Adipose tissue (tissue), 3 donors: ENCODE measurements around the gene FKBP10. TPM values are rescaled to one million over a fixed set of nuclear protein-coding genes. Genes with fewer than 3 reads are reported as not detected.

Source experiments
- H3K27ac ChIP-seq: one replicate; pipeline ENCODE4 v1.5.1; 2013; ENCODE audit warnings: low read depth, low read length
- WGBS, 3 donors: extraction: QIAGEN DNeasy Blood & Tissue Kit; methylation state at CpG; one replicate each; pipeline ENCODE4 v1.1.7; 2013; 5-methylcytosine and 5-hydroxymethylcytosine counted together
- polyA plus RNA-seq, 3 donors: library from polyadenylated mRNA; stranded (reverse); fragments of 200-250 nt; gene quantifications; one replicate each; pipeline ENCODE4 v1.2.3, GENCODE V29; 2013
- donor health status: healthy with polysubstance abuse.
- donor health status: Bipolar disorder and iron deficiency.
- donor health status: healthy.

Gene FKBP10
- polyA plus RNA-seq, 3 donors = 9.6 to 50.6 (median 24.6) TPM

DNA sequence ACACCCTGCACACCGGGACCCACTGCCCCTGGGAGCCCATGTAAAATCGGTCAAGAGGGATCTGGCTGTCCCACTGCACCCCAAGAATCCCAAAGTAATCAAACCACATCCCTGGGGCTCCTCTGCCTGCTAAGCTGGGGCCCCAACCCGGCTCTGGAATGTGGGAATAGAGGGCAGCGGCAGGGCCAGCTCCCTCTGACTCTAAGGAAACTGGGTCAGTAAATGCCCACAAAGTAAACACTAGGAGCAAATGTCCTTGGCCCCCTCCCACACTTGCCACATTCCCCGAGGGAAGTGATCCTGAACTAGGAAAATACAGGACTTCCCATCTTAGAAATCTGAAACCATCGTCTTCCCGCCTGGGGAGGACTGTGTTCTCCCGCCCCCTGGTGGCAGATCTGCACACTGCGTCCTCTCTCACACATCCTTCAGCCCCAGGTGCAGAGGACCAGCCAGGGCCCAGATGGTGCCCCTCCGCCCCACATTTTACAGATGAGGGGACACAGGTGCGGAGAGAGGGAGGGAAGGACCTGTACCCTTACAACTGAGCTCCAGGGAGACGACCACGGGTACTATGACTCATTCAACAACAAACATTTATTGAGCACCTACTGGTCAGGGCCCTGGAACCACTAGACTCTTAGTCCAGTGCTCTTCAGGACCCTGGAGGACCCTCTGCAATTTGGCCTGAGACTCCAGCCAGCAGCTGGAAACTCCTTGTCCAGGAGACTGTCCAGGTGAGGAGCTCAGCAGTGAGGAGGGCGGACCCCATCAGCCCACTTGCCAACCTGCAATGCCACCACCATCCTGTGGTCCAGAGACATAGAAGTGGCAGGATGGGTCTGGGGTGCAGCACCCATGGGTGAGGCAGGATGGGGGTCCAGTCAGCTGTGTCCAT is 11.2 kb upstream of the FKBP10 start:
- H3K27ac ChIP-seq = no peak overlapping the region
- 10 to 18% (median 13%) methylated on average over 14 of the region's 14 CpGs for WGBS, 3 donors

DNA sequence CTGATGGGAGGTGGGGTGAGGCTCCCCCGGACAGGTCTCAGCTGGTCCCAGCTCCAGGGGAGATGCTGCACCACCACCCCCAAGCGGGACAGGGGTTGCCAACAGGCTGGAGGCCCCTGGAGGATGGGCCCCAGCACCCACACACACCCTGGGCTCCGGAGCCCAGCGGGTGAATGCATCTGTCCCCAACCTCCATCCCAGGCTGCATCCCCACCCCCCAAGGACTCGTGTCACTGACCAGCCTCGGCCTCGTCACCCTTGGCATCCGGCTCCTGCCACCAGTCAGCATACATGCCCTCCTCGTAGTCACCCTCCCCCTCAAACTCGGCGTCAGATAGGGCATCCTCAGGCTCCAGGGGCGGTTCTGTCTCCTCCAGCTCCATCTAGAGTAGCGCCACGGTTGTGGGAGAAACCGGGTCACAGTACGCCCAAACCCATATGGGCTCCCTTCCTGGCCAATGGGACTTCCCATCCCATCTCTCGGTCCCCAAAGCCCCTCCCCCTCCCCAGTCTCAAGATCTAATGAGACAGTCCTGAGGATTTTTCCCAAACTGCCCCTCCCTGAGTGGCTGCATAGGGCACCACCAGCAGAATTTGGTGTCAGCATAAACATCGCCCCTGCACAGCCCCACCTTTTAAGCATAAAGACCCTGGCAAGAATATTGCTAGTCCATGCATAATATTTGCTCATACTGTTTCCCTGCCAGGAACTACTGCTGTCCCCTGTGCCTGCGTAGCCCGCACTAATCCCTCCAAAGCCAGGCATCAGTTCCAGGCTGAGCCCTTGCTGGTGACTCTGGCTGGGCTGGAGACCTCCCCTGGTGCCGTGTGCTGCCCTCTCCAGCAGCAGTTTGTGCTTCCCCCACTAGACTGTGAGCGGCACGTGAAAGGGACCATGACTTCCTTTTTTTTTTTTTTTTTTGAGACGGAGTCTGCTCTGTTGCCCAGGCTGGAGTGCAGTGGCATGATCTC is 9.5 kb upstream of the FKBP10 start:
- no peak overlapping the region for H3K27ac ChIP-seq
- WGBS, 3 donors = 64 to 76% (median 64%) methylated on average over 22 to 24 of the region's 24 CpGs

DNA sequence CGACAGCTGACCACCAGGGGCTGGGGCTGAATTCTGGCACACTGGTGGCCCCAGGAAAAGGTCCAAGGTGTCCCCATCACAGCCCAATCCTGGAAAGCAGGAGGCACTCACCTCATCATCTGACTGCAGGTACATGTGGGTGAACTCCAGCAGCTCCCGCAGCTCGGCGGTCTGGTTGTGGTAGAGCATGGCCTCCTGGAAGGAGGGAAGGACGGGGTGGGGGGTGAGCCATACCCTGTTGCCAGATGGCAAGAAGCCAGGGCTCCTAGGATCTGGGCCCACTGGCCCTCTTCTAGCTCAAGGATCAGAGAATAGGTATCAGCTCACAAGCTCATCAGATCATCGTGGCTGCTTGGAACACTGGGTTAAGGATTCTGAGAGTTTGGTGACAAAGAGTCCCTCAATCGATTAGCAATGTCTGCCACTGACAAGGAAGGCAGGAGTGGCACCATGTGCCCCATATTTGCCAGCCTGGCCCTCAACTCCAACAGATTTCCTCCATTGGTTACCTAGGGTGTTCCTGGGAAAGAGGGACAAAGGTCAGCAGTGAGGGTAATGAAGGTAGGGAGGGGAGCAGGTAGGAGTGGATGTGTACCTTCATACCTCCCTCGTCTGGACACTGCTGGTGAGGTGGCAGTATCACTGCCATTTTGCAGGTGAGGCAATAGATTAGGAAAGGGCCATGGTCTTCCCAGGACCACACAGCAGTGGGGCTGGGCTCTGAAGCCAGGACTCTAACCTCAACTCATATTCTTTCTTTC is 5.9 kb upstream of the FKBP10 start:
- H3K27ac ChIP-seq = no peak overlapping the region
- WGBS, 3 donors = 87 to 91% (median 90%) methylated on average over 8 of the region's 8 CpGs

DNA sequence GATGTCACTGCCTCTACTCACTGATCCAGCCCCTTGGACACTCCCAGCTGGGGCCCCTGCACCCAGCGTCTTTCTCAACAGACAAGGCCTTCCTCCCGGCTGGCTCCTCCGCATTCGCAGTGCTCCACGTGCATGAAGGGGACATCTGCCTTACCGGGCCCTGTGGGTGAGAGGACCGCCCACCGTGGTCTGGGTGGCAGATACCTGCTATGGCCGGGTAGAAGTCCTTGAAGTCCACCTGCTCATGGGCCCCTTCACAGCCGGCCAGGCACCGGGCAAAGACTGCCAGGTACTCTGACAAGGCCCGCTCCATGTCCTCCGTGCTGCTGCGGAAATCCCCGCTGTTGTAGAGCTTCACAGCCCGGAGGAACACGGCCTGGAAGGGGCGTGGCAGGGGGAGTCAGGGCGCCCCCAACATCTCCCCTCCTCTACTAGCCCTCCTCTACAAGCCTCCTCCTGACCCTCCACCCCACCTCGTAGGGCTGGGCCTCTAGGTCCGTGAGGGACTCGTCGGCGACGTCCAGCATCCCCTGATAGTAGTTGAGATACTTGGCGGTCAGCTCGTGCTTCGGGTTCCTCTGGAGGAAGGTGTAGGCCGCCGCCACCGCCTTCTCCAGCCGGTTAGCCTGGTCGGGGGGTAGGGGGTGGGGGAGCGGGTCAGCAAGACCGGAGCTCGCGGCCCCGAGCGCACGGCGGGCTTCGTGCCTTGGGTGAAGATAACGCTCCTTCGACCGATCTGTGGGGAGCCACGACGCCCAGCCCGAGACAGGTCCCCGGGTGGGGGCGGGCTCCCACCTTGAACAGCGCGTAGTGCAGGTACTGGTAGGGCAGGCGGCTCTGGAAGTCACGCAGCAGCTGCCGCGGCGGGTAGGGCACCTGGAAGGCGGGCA is 1.9 kb upstream of the FKBP10 start:
- no peak overlapping the region for H3K27ac ChIP-seq
- 15 to 29% (median 28%) methylated on average over 56 to 58 of the region's 58 CpGs for WGBS, 3 donors

DNA sequence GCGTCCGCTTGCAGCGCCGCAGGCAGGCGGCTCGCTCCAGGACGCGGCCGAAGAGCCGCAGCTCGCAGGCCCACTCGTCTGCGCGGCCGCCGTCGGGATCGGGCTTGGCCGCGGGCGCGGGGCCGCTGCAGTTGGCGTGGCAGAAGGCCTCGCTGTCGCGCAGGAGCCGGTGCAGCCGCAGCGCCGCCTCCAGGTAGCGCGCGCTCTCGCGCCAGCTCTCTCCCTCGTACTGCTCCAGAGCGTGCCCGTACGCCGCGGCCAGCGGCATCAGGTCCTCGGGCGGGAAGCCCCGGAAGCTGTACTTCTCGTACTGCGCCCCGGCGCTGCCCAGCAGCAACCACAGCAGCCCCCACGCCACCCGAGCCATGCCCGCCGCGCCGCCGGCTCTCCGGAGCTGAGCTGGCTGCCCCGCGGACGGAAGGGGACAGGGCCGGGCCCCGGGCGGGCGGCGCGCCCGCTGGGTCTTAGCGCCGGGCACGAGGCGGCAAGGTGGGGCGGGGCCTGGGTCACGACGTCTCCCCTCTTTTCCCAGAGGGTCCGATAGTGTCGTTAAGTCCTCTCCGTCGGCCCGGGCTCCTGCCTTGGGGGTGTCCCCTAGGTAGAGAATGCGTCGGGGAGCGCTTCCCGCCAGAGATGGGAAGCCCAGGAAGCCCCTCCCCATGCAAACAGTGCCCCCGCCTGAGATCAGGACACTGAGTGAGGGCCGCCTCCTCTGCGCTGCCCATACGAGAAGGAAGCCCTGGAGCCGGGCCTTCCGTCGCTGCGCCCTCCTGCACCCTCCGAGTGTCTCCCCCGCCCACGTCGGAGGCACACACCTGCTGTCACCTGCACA is 1.0 kb upstream of the FKBP10 start, which contains the start of gene P3H4:
TSS of gene P3H4 (minus strand) at position 401 of the 832 bp plus-strand sequence. CDS start at position 367, 34 bp downstream.
- 0 to 1% (median 1%) methylated on average over 73 to 95 of the region's 96 CpGs for WGBS, 3 donors
- no peak within 1 kb of the TSS for H3K27ac ChIP-seq

DNA sequence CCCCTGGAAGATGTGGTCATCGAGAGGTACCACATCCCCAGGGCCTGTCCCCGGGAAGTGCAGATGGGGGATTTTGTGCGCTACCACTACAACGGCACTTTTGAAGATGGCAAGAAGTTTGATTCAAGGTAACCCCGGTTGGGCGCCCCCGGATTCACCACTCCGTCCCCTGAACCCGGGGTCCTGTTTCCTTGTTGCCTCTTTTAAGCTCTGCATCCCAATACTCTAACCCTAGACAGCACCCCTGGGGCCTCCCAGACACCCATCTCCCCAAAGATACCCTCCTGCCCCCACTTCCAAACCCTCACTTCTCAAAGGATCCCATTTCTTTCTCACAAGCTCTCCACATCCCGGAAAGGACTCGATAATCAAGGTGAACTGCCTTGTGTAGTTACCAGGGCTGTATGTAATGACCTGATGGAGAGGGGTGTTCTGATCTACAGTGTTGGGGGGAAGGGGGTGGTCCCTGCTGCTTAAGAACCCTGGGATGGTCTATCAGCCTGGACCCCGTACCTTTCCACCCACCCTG is 412 bp downstream of the FKBP10 start:
- WGBS, 3 donors = 30 to 35% (median 31%) methylated on average over 12 of the region's 12 CpGs
- H3K27ac ChIP-seq = no peak overlapping the region

DNA sequence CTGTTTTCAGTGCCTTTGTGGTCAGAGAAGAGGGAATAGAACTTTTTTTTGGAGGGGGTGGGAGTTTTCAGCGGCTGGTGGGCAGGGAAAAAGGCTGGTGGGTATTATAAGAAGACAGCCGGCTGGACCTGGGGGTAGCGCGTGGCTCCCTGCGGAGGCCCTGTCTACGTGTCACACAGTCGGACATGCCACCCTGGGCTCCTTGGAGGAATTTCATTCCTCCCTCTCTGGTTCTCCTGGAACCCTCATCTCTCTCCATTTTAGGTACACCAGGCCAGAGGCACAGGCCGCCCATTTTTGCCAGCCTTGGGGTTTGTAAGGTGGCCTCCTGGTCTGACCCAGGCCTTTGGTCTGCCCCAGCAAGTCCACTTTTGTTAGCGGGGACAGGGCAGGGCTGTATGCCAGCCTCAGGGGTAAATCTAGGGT is 908 bp downstream of the FKBP10 start:
- no peak overlapping the region for H3K27ac ChIP-seq
- WGBS, 3 donors = 77 to 80% (median 78%) methylated on average over 9 of the region's 9 CpGs

DNA sequence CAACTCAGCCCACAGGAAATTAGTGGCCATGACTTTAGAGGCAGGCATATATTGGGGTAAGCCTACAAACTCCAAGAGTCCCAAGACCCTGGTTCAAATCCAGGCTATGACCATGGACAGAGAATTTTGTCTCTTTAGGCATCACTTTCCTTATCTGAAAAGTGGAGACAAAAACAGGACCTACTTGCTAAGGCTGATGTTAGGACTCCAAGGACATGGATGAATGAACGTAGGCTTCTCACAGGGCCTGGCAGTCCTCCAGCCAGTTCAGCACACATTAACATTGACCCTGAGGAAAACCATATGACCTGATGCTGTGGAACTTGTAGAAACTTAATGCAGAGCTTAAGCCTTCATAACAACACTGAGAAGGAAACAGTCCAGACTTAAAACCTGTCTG is 1.4 kb downstream of the FKBP10 start:
- no peak overlapping the region for H3K27ac ChIP-seq
- 18 to 65% (median 58%) methylated on average over 1 of the region's 1 CpG for WGBS, 3 donors

DNA sequence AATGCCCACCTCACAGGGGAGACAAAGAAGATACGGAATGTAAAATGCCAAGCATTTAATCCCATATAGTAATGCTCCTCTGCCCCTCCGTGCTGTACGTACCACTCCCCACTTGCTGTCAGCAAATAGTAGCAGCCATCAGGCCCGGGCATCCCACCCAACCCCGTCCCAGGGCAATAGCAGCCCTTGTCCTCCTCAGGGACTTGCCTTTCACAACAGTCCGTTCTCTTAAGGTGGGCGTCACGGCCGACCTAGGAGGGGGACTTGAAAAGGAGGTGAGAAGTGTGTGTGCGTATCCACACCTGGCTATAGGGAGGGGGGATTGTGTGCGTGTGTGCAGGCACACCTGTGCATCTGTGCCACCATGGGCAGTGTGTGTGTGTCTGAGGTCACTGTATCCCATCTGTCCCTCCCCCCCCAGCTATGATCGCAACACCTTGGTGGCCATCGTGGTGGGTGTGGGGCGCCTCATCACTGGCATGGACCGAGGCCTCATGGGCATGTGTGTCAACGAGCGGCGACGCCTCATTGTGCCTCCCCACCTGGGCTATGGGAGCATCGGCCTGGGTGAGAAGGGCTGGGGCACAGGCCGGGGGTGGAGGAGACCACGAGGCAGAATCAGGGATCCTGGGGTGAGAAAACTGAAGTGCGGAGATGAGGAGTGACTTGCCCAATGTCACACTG is 4.0 kb downstream of the FKBP10 start:
- WGBS, 3 donors = 91 to 96% (median 94%) methylated on average over 23 of the region's 23 CpGs
- no peak overlapping the region for H3K27ac ChIP-seq

DNA sequence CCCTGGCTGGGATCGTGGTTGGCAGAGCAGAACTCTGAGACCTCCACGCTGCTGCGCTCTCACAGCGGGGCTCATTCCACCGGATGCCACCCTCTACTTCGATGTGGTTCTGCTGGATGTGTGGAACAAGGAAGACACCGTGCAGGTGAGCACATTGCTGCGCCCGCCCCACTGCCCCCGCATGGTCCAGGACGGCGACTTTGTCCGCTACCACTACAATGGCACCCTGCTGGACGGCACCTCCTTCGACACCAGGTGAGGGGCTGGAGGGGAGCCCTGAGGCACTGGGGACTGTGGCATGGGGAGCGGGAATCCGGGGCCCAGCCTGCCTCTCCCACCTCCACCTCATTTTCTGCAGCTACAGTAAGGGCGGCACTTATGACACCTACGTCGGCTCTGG is 5.2 kb downstream of the FKBP10 start:
- no peak overlapping the region for H3K27ac ChIP-seq
- WGBS, 3 donors = 94 to 97% (median 95%) methylated on average over 20 of the region's 20 CpGs

DNA sequence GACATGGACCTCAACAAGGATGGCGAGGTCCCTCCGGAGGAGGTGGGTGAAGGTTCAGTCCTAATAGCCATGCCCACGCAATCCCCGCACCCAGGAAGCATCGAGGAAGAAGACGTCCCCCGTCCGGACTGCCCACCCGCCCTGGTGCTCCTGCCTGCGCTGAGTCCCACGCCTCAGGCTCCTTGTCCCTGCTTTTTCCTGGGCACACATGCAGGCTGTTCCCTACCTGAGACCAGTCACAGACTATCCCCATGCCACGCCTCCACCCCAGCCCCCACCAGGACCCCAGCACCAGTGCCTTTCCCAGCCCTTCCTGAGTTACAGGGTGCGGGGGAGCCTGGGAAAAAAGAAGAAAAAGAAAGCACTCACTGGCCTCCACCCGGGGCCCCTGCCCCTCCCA is 9.0 kb downstream of the FKBP10 start:
- 81 to 86% (median 85%) methylated on average over 13 to 14 of the region's 14 CpGs for WGBS, 3 donors
- H3K27ac ChIP-seq = no peak overlapping the region

DNA sequence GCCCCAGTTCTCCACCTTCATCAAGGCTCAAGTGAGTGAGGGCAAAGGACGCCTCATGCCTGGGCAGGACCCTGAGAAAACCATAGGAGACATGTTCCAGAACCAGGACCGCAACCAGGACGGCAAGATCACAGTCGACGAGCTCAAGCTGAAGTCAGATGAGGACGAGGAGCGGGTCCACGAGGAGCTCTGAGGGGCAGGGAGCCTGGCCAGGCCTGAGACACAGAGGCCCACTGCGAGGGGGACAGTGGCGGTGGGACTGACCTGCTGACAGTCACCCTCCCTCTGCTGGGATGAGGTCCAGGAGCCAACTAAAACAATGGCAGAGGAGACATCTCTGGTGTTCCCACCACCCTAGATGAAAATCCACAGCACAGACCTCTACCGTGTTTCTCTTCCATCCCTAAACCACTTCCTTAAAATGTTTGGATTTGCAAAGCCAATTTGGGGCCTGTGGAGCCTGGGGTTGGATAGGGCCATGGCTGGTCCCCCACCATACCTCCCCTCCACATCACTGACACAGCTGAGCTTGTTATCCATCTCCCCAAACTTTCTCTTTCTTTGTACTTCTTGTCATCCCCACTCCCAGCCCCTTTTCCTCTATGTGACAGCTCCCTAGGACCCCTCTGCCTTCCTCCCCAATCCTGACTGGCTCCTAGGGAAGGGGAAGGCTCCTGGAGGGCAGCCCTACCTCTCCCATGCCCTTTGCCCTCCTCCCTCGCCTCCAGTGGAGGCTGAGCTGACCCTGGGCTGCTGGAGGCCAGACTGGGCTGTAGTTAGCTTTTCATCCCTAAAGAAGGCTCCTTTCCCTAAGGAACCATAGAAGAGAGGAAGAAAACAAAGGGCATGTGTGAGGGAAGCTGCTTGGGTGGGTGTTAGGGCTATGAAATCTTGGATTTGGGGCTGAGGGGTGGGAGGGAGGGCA is 9.7 kb downstream of the FKBP10 start:
- no peak overlapping the region for H3K27ac ChIP-seq
- WGBS, 3 donors = 78 to 84% (median 80%) methylated on average over 12 of the region's 12 CpGs

DNA sequence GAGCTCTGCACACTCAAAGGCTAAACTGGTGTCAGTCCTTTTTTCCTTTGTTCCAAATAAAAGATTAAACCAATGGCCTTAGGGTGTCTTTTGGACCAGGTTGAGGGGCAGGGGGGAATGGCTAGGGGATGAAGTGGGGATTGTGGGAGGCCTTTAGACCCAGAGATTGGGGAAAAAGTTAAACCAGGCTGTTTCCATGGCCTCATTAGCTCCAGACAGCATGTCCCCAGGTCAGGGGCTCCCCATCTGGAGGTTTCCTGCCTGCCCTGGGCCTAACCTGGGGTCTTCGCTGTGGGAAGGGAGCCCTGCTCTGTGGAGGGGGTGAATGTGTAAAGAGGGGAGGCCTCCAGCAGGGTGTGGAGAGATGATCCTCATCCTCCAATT is 10.3 kb downstream of the FKBP10 start:
- 91 to 100% (median 100%) methylated on average over 1 of the region's 1 CpG for WGBS, 3 donors
- no peak overlapping the region for H3K27ac ChIP-seq

DNA sequence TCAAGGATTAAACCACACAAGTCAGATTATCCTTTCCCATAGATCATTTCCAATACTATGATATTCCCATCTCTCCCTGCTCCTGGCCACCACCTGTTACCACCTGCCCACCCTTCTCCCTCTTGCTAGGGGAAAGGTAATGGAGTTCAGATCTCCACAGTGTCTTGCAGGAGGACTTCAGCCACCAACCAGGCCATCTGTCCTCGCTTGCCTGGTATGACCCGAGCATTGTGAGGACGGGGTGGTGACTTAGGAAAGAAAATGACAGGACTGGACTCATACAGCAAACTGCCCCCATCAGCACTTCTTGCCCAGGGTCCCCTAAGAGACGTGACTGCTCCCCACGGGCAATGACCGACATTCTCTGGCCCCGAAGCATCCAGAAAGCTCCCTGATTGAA is 10.8 kb downstream of the FKBP10 start:
- no peak overlapping the region for H3K27ac ChIP-seq
- WGBS, 3 donors = 85 to 91% (median 90%) methylated on average over 7 of the region's 7 CpGs

DNA sequence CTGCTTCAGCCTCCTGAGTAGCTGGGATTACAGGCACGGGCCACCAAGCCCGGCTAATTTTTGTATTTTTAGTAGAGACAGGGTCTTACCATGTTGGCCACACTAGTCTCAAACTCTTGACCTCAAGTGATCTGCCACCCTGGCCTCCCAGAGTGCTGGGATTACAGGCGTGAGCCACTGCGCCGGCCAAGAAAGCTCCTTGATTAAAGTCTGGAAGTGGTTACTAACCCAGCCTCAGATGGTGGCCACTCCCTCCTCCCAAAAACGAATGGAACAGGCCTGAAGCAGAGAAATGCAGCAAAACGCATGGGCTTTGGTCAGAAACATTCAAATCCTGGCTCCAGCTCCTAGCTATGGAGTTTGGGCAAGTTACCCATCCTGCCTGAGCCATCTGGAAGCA is 11.3 kb downstream of the FKBP10 start:
- no peak overlapping the region for H3K27ac ChIP-seq
- WGBS, 3 donors = 61 to 65% (median 64%) methylated on average over 7 of the region's 7 CpGs
